ENCODE data around the gene STUM.

DNA sequence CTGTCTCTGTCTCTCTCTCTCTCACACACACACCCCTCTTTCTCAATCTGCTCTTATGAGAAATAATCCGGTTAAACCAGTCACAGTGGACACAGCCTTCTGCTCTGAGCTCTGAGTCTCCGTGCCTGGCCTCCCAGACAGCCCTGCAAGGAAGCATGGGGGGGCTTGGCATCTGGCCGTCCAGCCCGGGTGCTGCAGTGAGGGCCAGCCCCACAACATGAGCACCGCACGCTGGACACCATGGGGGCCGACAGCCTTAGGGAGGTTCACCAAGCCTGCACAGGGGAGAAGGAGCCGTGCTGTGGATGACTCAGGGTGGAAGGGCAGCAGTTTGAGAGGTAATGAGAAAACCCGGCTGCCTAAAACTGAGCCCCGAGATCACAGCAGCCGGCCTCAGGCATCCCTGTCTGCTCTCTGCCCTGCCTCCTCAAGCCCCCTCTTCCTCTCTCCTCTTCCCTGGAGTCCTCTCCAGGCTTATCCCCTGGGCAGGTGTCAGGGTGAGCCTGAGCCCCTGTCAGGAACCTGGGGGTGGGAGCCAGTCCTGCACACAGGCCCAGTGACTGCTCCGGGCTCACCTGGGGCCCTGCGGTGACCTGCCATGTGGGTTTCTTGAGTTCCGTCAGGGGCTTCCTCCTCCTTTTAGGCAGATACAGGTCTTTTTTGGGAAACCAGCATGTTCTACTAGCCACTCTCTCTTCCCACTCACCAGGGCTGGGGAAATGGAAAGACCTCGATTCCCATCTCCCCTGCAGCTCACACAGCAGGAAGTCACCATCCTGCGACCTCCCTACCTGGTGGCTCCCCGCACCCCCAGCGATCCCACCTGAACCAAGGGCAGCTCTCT lies 97.7 kb downstream of the STUM start:
- TF ChIP-seq FOSL1 (IDR thresholded peaks at IDR 0.05; ENCODE audit: insufficient read depth, low read depth, low read length) (no peak), POLR2A (IDR thresholded peaks at IDR 0.05; ENCODE audit: control extremely low read depth in 1 of 2, low read depth in 2 of 2, low read length in 2 of 2) (no peak), MAFK (IDR thresholded peaks at IDR 0.05; ENCODE audit: low read depth, low read length) (no peak), HDAC6 (IDR thresholded peaks at IDR 0.05; ENCODE audit: low read depth, low read length) (no peak)

All from H1 (cell line).